CD8-positive, alpha-beta memory T cell (primary cell): ENCODE data around the gene CFD. TPM values are rescaled to one million over a fixed set of nuclear protein-coding genes. Genes with fewer than 3 reads are reported as not detected.

Source experiments
- polyA plus RNA-seq: library from polyadenylated mRNA; unstranded; fragments of 300-500 nt; fragmentation: Illumina TruSeq; gene quantifications from one replicate; pipeline ENCODE4 v1.2.3, GENCODE V29; 2021
- total RNA-seq, 2 experiments: library from RNA; stranded (reverse); gene quantifications; one replicate each; pipeline ENCODE4 v1.2.3, GENCODE V29; 2021

The CFD gene
- total and polyA plus RNA-seq, 3 experiments from 2014 or later, result 0.89 to 6.9 (median 1.5) TPM

Other genes with a start within 250 kb of the CFD start
- gene POLRMT, start 226.1 kb upstream of the CFD start, total RNA-seq, result 10 to 100 TPM; 75.2 to 77.3 TPM
- 58.8 TPM for gene POLRMT, start 226.1 kb upstream of the CFD start, polyA plus RNA-seq
- gene FGF22, start 219.8 kb upstream of the CFD start, total RNA-seq, result under 1 TPM; 0.20 to 0.22 TPM
- gene FGF22, start 219.8 kb upstream of the CFD start, polyA plus RNA-seq, result not detected
- 10 to 100 TPM; 89.6 to 95.5 TPM for gene RNF126, start 196.4 kb upstream of the CFD start, total RNA-seq
- gene RNF126, start 196.4 kb upstream of the CFD start, polyA plus RNA-seq, result 100.0 TPM
- gene FSTL3, start 183.3 kb upstream of the CFD start, total RNA-seq, result 1 to 10 TPM; 7.7 to 8.0 TPM
- 0.81 TPM for gene FSTL3, start 183.3 kb upstream of the CFD start, polyA plus RNA-seq
- gene PRSS57, start 164.2 kb upstream of the CFD start, total RNA-seq, result not detected
- not detected for gene PRSS57, start 164.2 kb upstream of the CFD start, polyA plus RNA-seq
- not detected for gene PALM, start 150.7 kb upstream of the CFD start, total RNA-seq
- not detected for gene PALM, start 150.7 kb upstream of the CFD start, polyA plus RNA-seq
- gene MISP, start 108.6 kb upstream of the CFD start, total RNA-seq, result not detected
- gene MISP, start 108.6 kb upstream of the CFD start, polyA plus RNA-seq, result not detected
- 100 to 1,000 TPM; 969 to 978 TPM for gene PTBP1, start 62.2 kb upstream of the CFD start, total RNA-seq
- gene PTBP1, start 62.2 kb upstream of the CFD start, polyA plus RNA-seq, result 177 TPM
- not detected for gene PLPPR3, start 37.7 kb upstream of the CFD start, total RNA-seq
- gene PLPPR3, start 37.7 kb upstream of the CFD start, polyA plus RNA-seq, result not detected
- not detected for gene AZU1, start 31.8 kb upstream of the CFD start, total RNA-seq
- not detected for gene AZU1, start 31.8 kb upstream of the CFD start, polyA plus RNA-seq
- gene PRTN3, start 18.7 kb upstream of the CFD start, total RNA-seq, result not detected
- gene PRTN3, start 18.7 kb upstream of the CFD start, polyA plus RNA-seq, result not detected
- not detected for gene ELANE, start 7.4 kb upstream of the CFD start, total RNA-seq
- gene ELANE, start 7.4 kb upstream of the CFD start, polyA plus RNA-seq, result not detected
- 10 to 100 TPM; 57.4 to 59.4 TPM for gene MED16, start 33.5 kb downstream of the CFD start, total RNA-seq
- gene MED16, start 33.5 kb downstream of the CFD start, polyA plus RNA-seq, result 109 TPM
- gene RNU6-9, start 33.8 kb downstream of the CFD start, total RNA-seq, result not detected
- gene RNU6-9, start 33.8 kb downstream of the CFD start, polyA plus RNA-seq, result not detected
- 10 to 100 TPM; 60.7 to 65.2 TPM for gene R3HDM4, start 53.6 kb downstream of the CFD start, total RNA-seq
- gene R3HDM4, start 53.6 kb downstream of the CFD start, polyA plus RNA-seq, result 197 TPM
- 1 to 10 TPM; 1.2 to 2.3 TPM for gene KISS1R, start 57.7 kb downstream of the CFD start, total RNA-seq
- gene KISS1R, start 57.7 kb downstream of the CFD start, polyA plus RNA-seq, result 0.49 TPM
- 10 to 100 TPM; 12.8 to 15.9 TPM for gene ARID3A, start 66.4 kb downstream of the CFD start, total RNA-seq
- gene ARID3A, start 66.4 kb downstream of the CFD start, polyA plus RNA-seq, result 0.49 TPM
- 100 to 1,000 TPM; 108 to 133 TPM for gene WDR18, start 124.7 kb downstream of the CFD start, total RNA-seq
- 61.3 TPM for gene WDR18, start 124.7 kb downstream of the CFD start, polyA plus RNA-seq
- not detected for gene GRIN3B, start 140.8 kb downstream of the CFD start, total RNA-seq
- gene GRIN3B, start 140.8 kb downstream of the CFD start, polyA plus RNA-seq, result not detected
- 100 to 1,000 TPM; 151 to 157 TPM for gene TMEM259, start 161.5 kb downstream of the CFD start, total RNA-seq
- 84.6 TPM for gene TMEM259, start 161.5 kb downstream of the CFD start, polyA plus RNA-seq
- not detected for gene RNU6-2, start 161.9 kb downstream of the CFD start, total RNA-seq
- not detected for gene RNU6-2, start 161.9 kb downstream of the CFD start, polyA plus RNA-seq
- 10 to 100 TPM; 78.1 to 78.9 TPM for gene CNN2, start 166.9 kb downstream of the CFD start, total RNA-seq
- gene CNN2, start 166.9 kb downstream of the CFD start, polyA plus RNA-seq, result 792 TPM
- 10 to 100 TPM; 33.8 to 39.5 TPM for gene ABCA7, start 180.4 kb downstream of the CFD start, total RNA-seq
- 14.1 TPM for gene ABCA7, start 180.4 kb downstream of the CFD start, polyA plus RNA-seq
- gene ARHGAP45, start 207.5 kb downstream of the CFD start, total RNA-seq, result 100 to 1,000 TPM; 212 to 220 TPM
- 478 TPM for gene ARHGAP45, start 207.5 kb downstream of the CFD start, polyA plus RNA-seq
- gene POLR2E, start 235.7 kb downstream of the CFD start, total RNA-seq, result 100 to 1,000 TPM; 270 to 278 TPM
- 249 TPM for gene POLR2E, start 235.7 kb downstream of the CFD start, polyA plus RNA-seq
- gene GPX4, start 244.3 kb downstream of the CFD start, total RNA-seq, result 100 to 1,000 TPM; 222 TPM
- 373 TPM for gene GPX4, start 244.3 kb downstream of the CFD start, polyA plus RNA-seq